HepG2 (cell line): Measurements from ENCODE around the gene OPRL1. TPM values are rescaled to one million over a fixed set of nuclear protein-coding genes. Genes with fewer than 3 reads are reported as not detected.

Source experiments
- ASH2L ChIP-seq: fragments of 300-600, 200-600 bp; sonication (generic); IDR thresholded peaks from 2 replicates; pipeline ENCODE4 v1.7.0; 2017; ENCODE audit warnings: low read depth, mild to moderate bottlenecking, moderate library complexity, mixed read lengths, low read length; ENCODE audit not compliant: insufficient read length
- HDAC1 ChIP-seq: sonication (generic); formaldehyde crosslinking; IDR thresholded peaks from 2 replicates; pipeline ENCODE4 v1.5.1; 2020; ENCODE audit warnings: mild to moderate bottlenecking, missing genetic modification reagents
- HNF1B ChIP-seq: sonication (generic); formaldehyde crosslinking; IDR thresholded peaks from 2 replicates; pipeline ENCODE4 v1.5.1; 2020; ENCODE audit warnings: mild to moderate bottlenecking, moderate library complexity, missing genetic modification reagents
- KLF16 ChIP-seq, 2 experiments: sonication (generic) in 1 of 2; formaldehyde crosslinking in 1 of 2; IDR thresholded peaks; 2 replicates each; pipeline versions ENCODE4 v1.6.1 to v1.8.0; 2016 to 2023; ENCODE audit warnings: missing genetic modification reagents in 2 of 2, missing compliant biosample characterization in 1 of 2
- MXI1 ChIP-seq: IDR thresholded peaks from 3 replicates; pipeline ENCODE4 v1.6.1; 2012; ENCODE audit warnings: low read depth, low read length, inconsistent platforms, borderline replicate concordance
- PITX1 ChIP-seq: sonication (generic); formaldehyde crosslinking; IDR thresholded peaks from 2 replicates; pipeline ENCODE4 v1.5.1; 2020; ENCODE audit warnings: mild to moderate bottlenecking, missing genetic modification reagents
- RARA ChIP-seq: IDR thresholded peaks from 2 replicates; pipeline ENCODE4 v1.6.1; 2016; ENCODE audit warnings: missing genetic modification reagents, missing compliant biosample characterization
- SRF ChIP-seq: IDR thresholded peaks from 2 replicates; pipeline ENCODE4 v1.6.1; 2011; ENCODE audit warnings: mild to moderate bottlenecking, low read depth, low read length, moderate library complexity
- TBX2 ChIP-seq: sonication (generic); formaldehyde crosslinking; IDR thresholded peaks from 2 replicates; pipeline ENCODE4 v1.5.0; 2020; ENCODE audit warnings: missing genetic modification reagents, mild to moderate bottlenecking, borderline replicate concordance
- THAP11 ChIP-seq: IDR thresholded peaks from 2 replicates; pipeline ENCODE4 v1.6.1; 2016; ENCODE audit warnings: missing biosample characterization, missing genetic modification reagents
- ZFX ChIP-seq: sonication (generic); formaldehyde crosslinking; IDR thresholded peaks from 2 replicates; pipeline ENCODE4 v1.4.0; 2020; ENCODE audit warnings: mild to moderate bottlenecking, low read depth, missing genetic modification reagents, moderate library complexity
- ZNF142 ChIP-seq: sonication (generic); formaldehyde crosslinking; IDR thresholded peaks from 2 replicates; pipeline ENCODE4 v1.4.0; 2020; ENCODE audit warnings: missing genetic modification reagents
- ZNF574 ChIP-seq: sonication (generic); formaldehyde crosslinking; IDR thresholded peaks from 2 replicates; pipeline ENCODE4 v1.4.0; 2020; ENCODE audit warnings: missing genetic modification reagents
- ZNF580 ChIP-seq: IDR thresholded peaks from 2 replicates; pipeline ENCODE4 v1.6.1; 2016; ENCODE audit warnings: low read depth, borderline replicate concordance
- ZNF615 ChIP-seq: sonication (generic); formaldehyde crosslinking; IDR thresholded peaks from 2 replicates; pipeline ENCODE4 v1.5.0; 2020; ENCODE audit warnings: mild to moderate bottlenecking, missing genetic modification reagents, borderline replicate concordance
- polyA plus RNA-seq, 8 experiments: library from polyadenylated mRNA; depleted of rRNA in 3 of 8; stranded (reverse) in 7 of 8; unstranded in 1 of 8; fragments of >200 nt; fragmentation: Illumina TruSeq in 4 of 8; extraction: Trizol in 4 of 8; gene quantifications; 2 replicates each; pipeline versions ENCODE4 v1.2.1 to v1.2.3, GENCODE V29; 2011 to 2016; ENCODE audit warnings: low read depth in 4 of 8, missing spikeins in 1 of 8, mixed read lengths in 1 of 8; ENCODE audit not compliant: insufficient read depth in 1 of 8
- total RNA-seq, 5 experiments: library from RNA; depleted of rRNA; stranded (reverse); fragments of >200 nt; fragmentation: Illumina TruSeq; extraction: Trizol; gene quantifications; 2 replicates each; pipeline ENCODE4 v1.2.3, GENCODE V29; 2016; ENCODE audit warnings: low read depth in 1 of 5

OPRL1 gene
- total and polyA plus RNA-seq, 2 of the 13 experiments (the other 11 are each of a cell fraction or from before 2014, with no cell fraction given), result 0.35 to 0.71 TPM

- peak in 1 of 2 experiments; percentile 13; a peak in 1 of 4 replicates for TF ChIP-seq KLF16 (CRISPR knock-in tag; IDR thresholded peaks at IDR 0.05)
- TF ChIP-seq ZNF574, result 0 out of 2 replicates have a peak, but pooled peaks have one; percentile 22
- TF ChIP-seq HNF1B, result peak; percentile 66; the same call in 1 of the 2 replicates
- TF ChIP-seq ZNF615 (CRISPR knock-in tag), result no peak
- TF ChIP-seq ASH2L, result peak; percentile 37
- TF ChIP-seq THAP11, result peak; percentile 53; the same call in 1 of the 2 replicates
- peak; percentile 29; the same call in 1 of the 3 replicates for TF ChIP-seq MXI1
- no peak for TF ChIP-seq SRF
- 0 out of 2 replicates have a peak, but pooled peaks have one; percentile 26 for TF ChIP-seq ZNF580 (CRISPR knock-in tag)
- peak; percentile 48; the same call in 1 of the 2 replicates for TF ChIP-seq ZFX (CRISPR knock-in tag)
- peak; percentile 24; the same call in 1 of the 2 replicates for TF ChIP-seq PITX1 (CRISPR knock-in tag)
- TF ChIP-seq RARA (CRISPR knock-in tag), result peak; percentile 2; the same call in 1 of the 2 replicates
- no peak for TF ChIP-seq TBX2 (CRISPR knock-in tag)
- 0 out of 2 replicates have a peak, but pooled peaks have one; percentile 42 for TF ChIP-seq ZNF142 (CRISPR knock-in tag)
- TF ChIP-seq HDAC1, result 0 out of 2 replicates have a peak, but pooled peaks have one; percentile 31
Observed at GRCh38 chr20:64079273-64080012, 439 bp upstream of the OPRL1 start, which contains the start of gene RGS19 (continued).
